COR-L47 (cell line): Measurements from ENCODE around the gene CUL3.

Experiments used
- DNase-seq: peaks from one replicate; lab custom pipeline; 2025; lab: John Stamatoyannopoulos, UW

The CUL3 gene

DNA sequence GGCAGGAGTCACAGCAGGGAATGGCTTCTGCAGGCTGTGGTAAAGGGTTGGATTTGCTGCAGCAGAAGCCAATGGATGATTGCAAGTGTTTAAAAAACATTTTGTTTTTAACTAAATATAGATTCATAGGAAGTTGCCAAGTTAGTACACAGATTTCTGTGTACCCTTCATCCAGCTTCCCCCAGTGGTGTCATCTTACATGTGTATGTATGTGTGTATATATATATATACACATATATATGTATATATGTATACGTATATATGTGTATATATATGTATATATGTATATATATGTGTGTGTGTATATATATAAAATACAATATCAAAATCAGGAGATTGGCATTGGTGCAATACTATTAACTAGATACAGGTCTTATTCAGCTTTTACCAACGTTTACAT lies 164.1 kb downstream of the CUL3 start:
- no peak for DNase-seq
